PC-9 (cell line): ENCODE results near the gene CD177. TPM values are rescaled to one million over a fixed set of nuclear protein-coding genes. Genes with fewer than 3 reads are reported as not detected.
"Not testable (repeated sequence)": the region's sequence is repeated elsewhere in the genome, so short reads cannot be mapped to it uniquely, and the experiment has no call there.

Source experiments
- BruUV-seq: library from RNA; stranded (reverse); fragments of 400-500 nt; replicated peaks from 2 replicates; lab custom pipeline; 2021; lab: Mats Ljungman, UMichigan
- CTCF ChIA-PET: fragments of 300-600 bp; sonication (Branson Sonifier 250); formaldehyde crosslinking; loops from one replicate; lab custom pipeline; 2022; ENCODE audit warnings: antibody characterized with exemption; lab: Charles Lee
- POLR2A ChIA-PET: fragments of 300-600 bp; sonication (Branson Sonifier 250); formaldehyde crosslinking; loops from one replicate; lab custom pipeline; 2022; ENCODE audit warnings: antibody characterized with exemption; ENCODE audit not compliant: unreplicated experiment; lab: Charles Lee
- DNase-seq, 2 experiments: peaks; one replicate each; pipeline versions ENCODE4 v3.0.0 to v3.0.0-alpha.2; 2015 to 2022; ENCODE audit warnings: mixed read lengths in 1 of 2
- H2AFZ ChIP-seq: fragments of 200-600 bp; sonication (generic); 2 replicates; pipeline ENCODE4 v1.8.1; 2017; ENCODE audit warnings: antibody characterized with exemption
- H3F3A ChIP-seq: fragments of 200-600 bp; sonication (generic); 2 replicates; pipeline ENCODE4 v1.8.1; 2017; ENCODE audit warnings: antibody characterized with exemption, mild to moderate bottlenecking, low read depth; ENCODE audit not compliant: insufficient read depth
- H3K27ac ChIP-seq: fragments of 200-600 bp; sonication (generic); 2 replicates; pipeline ENCODE4 v1.6.1; 2016; ENCODE audit warnings: mixed run types
- H3K27me3 ChIP-seq: fragments of 200-600 bp; sonication (generic); 2 replicates; pipeline ENCODE4 v1.6.1; 2016; ENCODE audit warnings: low read depth, mixed run types; ENCODE audit not compliant: insufficient read depth
- H3K36me3 ChIP-seq: fragments of 200-600 bp; sonication (generic); 2 replicates; pipeline ENCODE4 v1.6.1; 2016; ENCODE audit warnings: low read depth, mixed run types
- H3K4me1 ChIP-seq: fragments of 200-600 bp; sonication (generic); replicated peaks from 2 replicates; pipeline ENCODE4 v1.6.1; 2016; ENCODE audit warnings: mixed run types; ENCODE audit not compliant: insufficient read depth
- H3K4me2 ChIP-seq: fragments of 200-600 bp; sonication (generic); 2 replicates; pipeline ENCODE4 v1.6.1; 2017; ENCODE audit warnings: mixed run types
- H3K4me3 ChIP-seq: fragments of 200-600 bp; sonication (generic); 2 replicates; pipeline ENCODE4 v1.6.1; 2016; ENCODE audit warnings: mixed run types
- H3K79me2 ChIP-seq: fragments of 200-600 bp; sonication (generic); 2 replicates; pipeline ENCODE4 v1.6.1; 2017; ENCODE audit warnings: low read depth, mixed run types
- H3K9me2 ChIP-seq: fragments of 200-600 bp; sonication (generic); 2 replicates; pipeline ENCODE4 v1.8.1; 2017; ENCODE audit warnings: mild to moderate bottlenecking; ENCODE audit not compliant: insufficient read depth
- H3K9me3 ChIP-seq: fragments of 200-600 bp; sonication (generic); 2 replicates; pipeline ENCODE4 v1.8.1; 2016; ENCODE audit warnings: low read depth; ENCODE audit not compliant: insufficient read depth
- H4K20me1 ChIP-seq: fragments of 200-600 bp; sonication (generic); 2 replicates; pipeline ENCODE4 v1.8.1; 2017; ENCODE audit not compliant: insufficient read depth
- CTCF ChIP-seq: fragments of 200-600 bp; sonication (generic); conservative IDR thresholded peaks from 2 replicates; pipeline ENCODE4 v1.6.1; 2017; ENCODE audit warnings: mixed run types, antibody characterized with exemption, mild to moderate bottlenecking, moderate library complexity
- EZH2 ChIP-seq: fragments of 200-600 bp; sonication (generic); IDR thresholded peaks from 2 replicates; pipeline ENCODE4 v1.8.0; 2017; ENCODE audit warnings: antibody characterized with exemption, low read depth
- intact Hi-C: fragments of 100-400 bp; cut with micrococcal nuclease; formaldehyde crosslinking; loops from one replicate; pipeline ENCODE4 v1.10.0; 2022; ENCODE audit not compliant: unreplicated experiment
- total RNA-seq: library from RNA; stranded (reverse); gene quantifications from 2 replicates; pipeline ENCODE4 v1.2.3, GENCODE V29; 2021

CD177 gene
- total RNA-seq, 1 experiment from 2014 or later, result 6.0 TPM

- intact Hi-C loops, H3K4me2 ChIP-seq, POLR2A ChIA-PET, CTCF ChIA-PET, DNase-seq, H3K9me3 ChIP-seq, H3K9me2 ChIP-seq, H3F3A ChIP-seq, H2AFZ ChIP-seq, H4K20me1 ChIP-seq, H3K36me3 ChIP-seq, BruUV-seq, H3K27ac ChIP-seq, H3K27me3 ChIP-seq, H3K4me3 ChIP-seq, H3K79me2 ChIP-seq: not testable (repeated sequence)
- peaks cover 12% of the 10 kb centered on the region for H3K4me1 ChIP-seq
Measured at GRCh38 chr19:43393501-43393900, 40.0 kb downstream of the CD177 start.

- Histone ChIP-seq H3K9me2 (no peaks in the 10 kb centered on the region), H3F3A (peaks cover 5% of the 10 kb centered on the region; the same call in 1 of the 2 replicates), H3K27ac (no peak overlapping the region), H4K20me1 (no peaks in the 10 kb centered on the region), H3K36me3 (no peaks in the 10 kb centered on the region), H3K79me2 (no peaks in the 10 kb centered on the region), H3K9me3 (no peaks in the 10 kb centered on the region), H3K4me1 (peaks cover 12% of the 10 kb centered on the region), H3K27me3 (no peaks in the 10 kb centered on the region), H3K4me2 (peak overlapping the region; percentile 21), H2AFZ (no peak overlapping the region), H3K4me3 (no peak overlapping the region)
- TF ChIP-seq EZH2 (no peak), CTCF (no peak)
- no TSS peak for BruUV-seq
- DNase-seq, result peak; percentile 40 to 41
- POLR2A ChIA-PET, result interaction anchor here (0.7 kb wide), 1 partner anchor 37 kb away, joined by 3 read pairs; no protein-coding TSS in a partner anchor
- CTCF ChIA-PET, result no interaction called here
- intact Hi-C loops, result no loop called here
Measured at GRCh38 chr19:43395561-43395960, 42.1 kb downstream of the CD177 start.

GRCh38 chr19:43406297-43406696 is 52.8 kb downstream of the CD177 start:
- H3K9me2 ChIP-seq, result no peaks in the 10 kb centered on the region
- CTCF ChIA-PET, result interaction anchor here (0.6 kb wide), 1 partner anchor 26 kb away, joined by 3 read pairs; no protein-coding TSS in a partner anchor
- TF ChIP-seq CTCF, result no peak
- H3K27me3 ChIP-seq, result no peaks in the 10 kb centered on the region
- H3K4me3 ChIP-seq, result no peak overlapping the region
- intact Hi-C loops, result no loop called here
- H3F3A ChIP-seq, result no peaks in the 10 kb centered on the region
- BruUV-seq, result no TSS peak
- no peak overlapping the region for H3K4me2 ChIP-seq
- H3K36me3 ChIP-seq, result no peaks in the 10 kb centered on the region
- H3K4me1 ChIP-seq, result no peaks in the 10 kb centered on the region
- H3K9me3 ChIP-seq, result no peaks in the 10 kb centered on the region
- POLR2A ChIA-PET, result no interaction called here
- H3K27ac ChIP-seq, result no peak overlapping the region
- H4K20me1 ChIP-seq, result no peaks in the 10 kb centered on the region
- H3K79me2 ChIP-seq, result no peaks in the 10 kb centered on the region
- no peak for DNase-seq
- no peak overlapping the region for H2AFZ ChIP-seq

GRCh38 chr19:43407416-43408005 is 54.0 kb downstream of the CD177 start:
- ChIA-PET POLR2A (no interaction called here), CTCF (no interaction called here)
- no peak for TF ChIP-seq CTCF
- no peak for TF ChIP-seq EZH2

More at GRCh38 chr19:43407416-43408005, 54.0 kb downstream of the CD177 start:
- BruUV-seq, result no TSS peak
- Histone ChIP-seq H3K4me1 (0 out of 2 replicates have a peak, but pooled peaks cover 6% of the 10 kb centered on the region), H3K9me2 (no peaks in the 10 kb centered on the region), H3K4me2 (no peak overlapping the region), H4K20me1 (no peaks in the 10 kb centered on the region), H3K9me3 (no peaks in the 10 kb centered on the region), H3K79me2 (no peaks in the 10 kb centered on the region), H3K27me3 (no peaks in the 10 kb centered on the region), H3K27ac (no peak overlapping the region), H3F3A (peaks cover 6% of the 10 kb centered on the region; the same call in 1 of the 2 replicates), H3K4me3 (no peak overlapping the region), H2AFZ (no peak overlapping the region), H3K36me3 (no peaks in the 10 kb centered on the region)
- intact Hi-C loops, result no loop called here
- DNase-seq, result no peak
